ENCODE results near the gene ZNF789. TPM values are rescaled to one million over a fixed set of nuclear protein-coding genes. Genes with fewer than 3 reads are reported as not detected.

Gene ZNF789
- total and polyA plus RNA-seq, 2 of the 4 experiments (the other 2 are of a cell fraction), result 4.8 to 8.9 TPM

DNA sequence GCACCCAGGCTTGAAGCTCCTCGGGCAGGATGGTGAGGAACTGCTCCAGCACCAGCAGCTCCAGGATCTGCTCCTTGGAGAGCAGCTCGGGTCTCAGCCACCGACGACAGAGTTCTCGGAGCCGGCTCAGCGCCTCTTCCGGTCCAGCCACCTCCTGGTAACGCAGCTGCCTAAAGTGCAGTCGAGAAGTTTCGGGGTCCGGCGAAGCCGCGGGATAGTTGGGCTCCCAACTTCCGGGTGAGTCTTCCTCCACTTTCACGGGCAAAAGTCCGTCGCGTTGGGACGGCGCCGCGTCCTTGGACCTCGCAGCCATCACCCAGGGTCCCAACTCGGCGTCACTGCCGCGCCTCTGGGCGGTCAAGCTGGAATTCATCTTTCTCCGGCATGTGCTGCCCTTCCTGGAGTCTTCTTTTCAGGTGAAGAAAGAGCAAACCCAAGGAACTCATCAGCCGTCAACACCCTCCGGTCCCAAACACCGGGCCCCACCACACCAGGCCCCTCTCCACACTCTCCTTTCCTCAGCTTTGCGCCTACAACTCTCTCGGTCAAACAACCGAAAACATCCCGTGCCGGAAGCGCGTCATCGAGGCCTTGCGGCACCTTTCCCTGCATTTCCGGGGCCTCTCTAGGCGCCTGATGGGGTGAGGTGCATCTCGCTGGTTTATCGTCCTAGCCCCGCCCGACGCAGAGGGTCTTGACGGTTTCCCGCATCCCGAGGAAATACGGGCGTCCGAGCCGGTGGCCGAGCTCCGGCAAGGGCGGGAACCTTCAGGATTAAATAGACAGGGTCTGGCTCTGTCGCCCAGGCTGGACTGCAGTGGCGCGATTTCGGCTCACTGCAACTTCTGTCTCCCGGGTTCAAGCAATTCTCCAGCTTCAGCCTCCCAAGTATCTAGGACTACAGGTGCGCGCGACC, 27.3 kb downstream of the ZNF789 start, which contains the start of gene ZNF394:
TSS of gene ZNF394 (minus strand) at position 561 of the 916 bp plus-strand sequence. CDS start at position 373, 188 bp downstream.
- BruUV-seq (replicated peaks), result TSS peak; percentile 73
- H3K9me1 ChIP-seq (ENCODE audit: insufficient read depth, low read length), result 0 out of 2 replicates have a peak, but pooled peaks cover 4% of the 10 kb centered on the region
- H3K9ac ChIP-seq (ENCODE audit: low read depth, low read length), result peak within 1 kb of the TSS; percentile 68
- peak within 1 kb of the TSS; percentile 81 for H3K23ac ChIP-seq (ENCODE audit: low read depth, low read length)
- ATAC-seq (ENCODE audit: low read depth) (peak; percentile 47), DNase-seq (peak; percentile 93)
- peak within 1 kb of the TSS; percentile 96 for H3K4me2 ChIP-seq (ENCODE audit: low read depth, low read length)
- peak within 1 kb of the TSS; percentile 95 for H2AK9ac ChIP-seq (replicated peaks; ENCODE audit: low read depth, low read length, poor library complexity)
- peak within 1 kb of the TSS; percentile 59 for H3K27ac ChIP-seq (ENCODE audit: insufficient read depth, low read length)
- 0% methylated on average over 36 of the region's 68 CpGs; no CpG with 5 or more reads in 1 of the 2 experiments for WGBS, 2 experiments (ENCODE audit: extremely low coverage in 2 of 2, insufficient read length in 1 of 2)
- H4K5ac ChIP-seq (ENCODE audit: low read depth, low read length), result peak within 1 kb of the TSS; percentile 39
- H3K36me3 ChIP-seq (ENCODE audit: control insufficient read depth, insufficient read depth, low read length), result peaks cover 12% of the 10 kb centered on the region
- peak within 1 kb of the TSS; percentile 67 to 91 for H4K8ac ChIP-seq (ENCODE audit: low read depth in 2 of 2, low read length in 2 of 2)
- H4K91ac ChIP-seq (ENCODE audit: insufficient read depth, low read depth, low read length), result peak within 1 kb of the TSS; percentile 66
- H2BK5ac ChIP-seq (ENCODE audit: low read depth, low read length, poor library complexity, severe bottlenecking), result peak within 1 kb of the TSS; percentile 34
- ChIA-PET POLR2A (ENCODE audit: unreplicated experiment) (interaction anchor here (0.6 kb wide), 1 partner anchor 11 kb away, joined by 7 read pairs; no protein-coding TSS in a partner anchor), CTCF (interaction anchor here (0.6 kb wide), 1 partner anchor 577 kb away, joined by 3 read pairs; no protein-coding TSS in a partner anchor)
- dilution Hi-C loops (cut with HindIII; ENCODE audit: low sequenced_read_pairs, unreplicated experiment), result no loop called here
- H2BK20ac ChIP-seq (ENCODE audit: low read depth, low read length), result no peak within 1 kb of the TSS
- peak within 1 kb of the TSS; percentile 57 for H2AK5ac ChIP-seq (ENCODE audit: low read depth, low read length)
- intact Hi-C loops (cut with micrococcal nuclease), result loop anchor here (1.0 kb wide), 1 partner anchor 28 kb away; the partner anchor contains the start of gene ZNF789
- in situ Hi-C loops (cut with MboI; ENCODE audit: low sequenced_read_pairs), result no loop called here
- H3K4ac ChIP-seq (ENCODE audit: low read depth, low read length), result peak within 1 kb of the TSS; percentile 81
- no peaks in the 10 kb centered on the region for H3K27me3 ChIP-seq (ENCODE audit: control insufficient read depth, insufficient read depth, low read length)
- H3K56ac ChIP-seq (ENCODE audit: extremely low read depth, insufficient read depth, low read length), result peak within 1 kb of the TSS; percentile 74
- peaks cover 3% of the 10 kb centered on the region for H3K4me1 ChIP-seq (ENCODE audit: control insufficient read depth, insufficient read depth, low read length)
- peaks cover 4% of the 10 kb centered on the region for H3K9me3 ChIP-seq (ENCODE audit: control insufficient read depth, insufficient read depth, low read length)
- peak within 1 kb of the TSS; percentile 70 for H3K14ac ChIP-seq (replicated peaks; ENCODE audit: low read depth, low read length)
- peak within 1 kb of the TSS; percentile 57 for H3K4me3 ChIP-seq (ENCODE audit: insufficient read depth, low read depth, low read length)
- H2AFZ ChIP-seq (replicated peaks; ENCODE audit: low read length, poor library complexity), result peak within 1 kb of the TSS; percentile 97
- peaks cover 11% of the 10 kb centered on the region; the same call in 1 of the 2 replicates for H4K20me1 ChIP-seq (ENCODE audit: insufficient read depth, low read length)
- peaks cover 10 to 34% of the 10 kb centered on the region in 2 experiments for H3K79me1 ChIP-seq (ENCODE audit: low read depth in 1 of 2, low read length in 2 of 2)
- H3K18ac ChIP-seq (ENCODE audit: low read depth, low read length), result no peak within 1 kb of the TSS
- H2BK15ac ChIP-seq (ENCODE audit: low read depth, low read length), result no peak within 1 kb of the TSS
- 0 out of 2 replicates have a peak within 1 kb of the TSS, but pooled peaks have one; percentile 4 for H2BK120ac ChIP-seq (ENCODE audit: low read depth, low read length)
- TF ChIP-seq MAZ (IDR thresholded peaks at IDR 0.05; ENCODE audit: borderline replicate concordance, low read depth, low read length) (peak; percentile 69; the same call in 1 of the 2 replicates), POLR2A (IDR thresholded peaks at IDR 0.05; ENCODE audit: low read depth, low read length) (peak; percentile 95), NFE2L2 (IDR thresholded peaks at IDR 0.05; ENCODE audit: low read depth, low read length) (no peak), FOS (IDR thresholded peaks at IDR 0.05; ENCODE audit: low read depth, low read length) (no peak), MAFK (IDR thresholded peaks at IDR 0.05; ENCODE audit: low read depth, low read length) (no peak), SMC3 (IDR thresholded peaks at IDR 0.05; ENCODE audit: low read depth, low read length) (no peak), RCOR1 (IDR thresholded peaks at IDR 0.05; ENCODE audit: insufficient replicate concordance, low read length) (no peak), RAD21 (IDR thresholded peaks at IDR 0.05; ENCODE audit: low read length) (no peak), BHLHE40 (IDR thresholded peaks at IDR 0.05; ENCODE audit: low read depth, low read length) (peak; percentile 91), MXI1 (IDR thresholded peaks at IDR 0.05; ENCODE audit: borderline replicate concordance, low read depth, low read length) (peak; percentile 45; the same call in 1 of the 2 replicates)
- TF ChIP-seq, protein P1, sequence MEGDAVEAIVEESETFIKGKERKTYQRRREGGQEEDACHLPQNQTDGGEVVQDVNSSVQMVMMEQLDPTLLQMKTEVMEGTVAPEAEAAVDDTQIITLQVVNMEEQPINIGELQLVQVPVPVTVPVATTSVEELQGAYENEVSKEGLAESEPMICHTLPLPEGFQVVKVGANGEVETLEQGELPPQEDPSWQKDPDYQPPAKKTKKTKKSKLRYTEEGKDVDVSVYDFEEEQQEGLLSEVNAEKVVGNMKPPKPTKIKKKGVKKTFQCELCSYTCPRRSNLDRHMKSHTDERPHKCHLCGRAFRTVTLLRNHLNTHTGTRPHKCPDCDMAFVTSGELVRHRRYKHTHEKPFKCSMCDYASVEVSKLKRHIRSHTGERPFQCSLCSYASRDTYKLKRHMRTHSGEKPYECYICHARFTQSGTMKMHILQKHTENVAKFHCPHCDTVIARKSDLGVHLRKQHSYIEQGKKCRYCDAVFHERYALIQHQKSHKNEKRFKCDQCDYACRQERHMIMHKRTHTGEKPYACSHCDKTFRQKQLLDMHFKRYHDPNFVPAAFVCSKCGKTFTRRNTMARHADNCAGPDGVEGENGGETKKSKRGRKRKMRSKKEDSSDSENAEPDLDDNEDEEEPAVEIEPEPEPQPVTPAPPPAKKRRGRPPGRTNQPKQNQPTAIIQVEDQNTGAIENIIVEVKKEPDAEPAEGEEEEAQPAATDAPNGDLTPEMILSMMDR (conservative IDR thresholded peaks at IDR 0.05; ENCODE audit: low read depth, low read length), result no peak
- TF ChIP-seq, protein P2, sequence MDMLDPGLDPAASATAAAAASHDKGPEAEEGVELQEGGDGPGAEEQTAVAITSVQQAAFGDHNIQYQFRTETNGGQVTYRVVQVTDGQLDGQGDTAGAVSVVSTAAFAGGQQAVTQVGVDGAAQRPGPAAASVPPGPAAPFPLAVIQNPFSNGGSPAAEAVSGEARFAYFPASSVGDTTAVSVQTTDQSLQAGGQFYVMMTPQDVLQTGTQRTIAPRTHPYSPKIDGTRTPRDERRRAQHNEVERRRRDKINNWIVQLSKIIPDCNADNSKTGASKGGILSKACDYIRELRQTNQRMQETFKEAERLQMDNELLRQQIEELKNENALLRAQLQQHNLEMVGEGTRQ (IDR thresholded peaks at IDR 0.05; ENCODE audit: low read depth, low read length), result no peak
